Left lung (tissue), 10 donors: ENCODE results near the gene ADORA2B. TPM values are rescaled to one million over a fixed set of nuclear protein-coding genes. Genes with fewer than 3 reads are reported as not detected.

Experiments used
- ATAC-seq: fragments of 200-7000 bp; cut with Tn5 transposase; one replicate; pipeline ENCODE4 v1.9.1; 2020; ENCODE audit warnings: moderate library complexity
- DNase-seq, 4 donors: peaks; one replicate each; pipeline ENCODE4 v3.0.0-alpha.2; 2013 to 2020
- H3K27ac ChIP-seq, 2 donors: fragments of 200-600 bp; sonication (generic) in 1 of 2; one replicate each; pipeline versions ENCODE4 v1.5.0 to v1.8.0; 2020 to 2021
- H3K27me3 ChIP-seq, 2 donors: fragments of 200-600 bp; sonication (generic) in 1 of 2; one replicate each; pipeline versions ENCODE4 v1.5.0 to v1.8.0; 2020 to 2021
- H3K36me3 ChIP-seq, 2 donors: fragments of 200-600 bp; sonication (generic) in 1 of 2; one replicate each; pipeline versions ENCODE4 v1.5.0 to v1.8.0; 2020 to 2021
- H3K4me1 ChIP-seq, 2 donors: fragments of 200-600 bp; one replicate each; pipeline ENCODE4 v1.8.0; 2021
- H3K4me3 ChIP-seq, 2 donors: fragments of 200-600 bp; sonication (generic) in 1 of 2; one replicate each; pipeline versions ENCODE4 v1.5.0 to v1.8.0; 2020 to 2021; ENCODE audit warnings: mild to moderate bottlenecking in 1 of 2
- H3K9me3 ChIP-seq, 2 donors: fragments of 200-600 bp; sonication (generic) in 1 of 2; one replicate each; pipeline versions ENCODE4 v1.5.0 to v1.8.0; 2020 to 2021
- CTCF ChIP-seq, 2 donors: fragments of 200-600 bp; sonication (generic) in 1 of 2; IDR thresholded peaks; one replicate each; pipeline versions ENCODE4 v1.5.0 to v1.8.0; 2021; ENCODE audit warnings: antibody characterized with exemption in 2 of 2
- intact Hi-C, 2 donors: fragments of 100-400 bp; cut with DNase I; formaldehyde crosslinking; loops; one replicate each; pipeline versions ENCODE4 v1.11.2 to v1.14.2; 2022
- polyA plus RNA-seq, 6 donors: library from polyadenylated mRNA; unstranded; fragments of 120-200 nt; gene quantifications; one replicate each; pipeline ENCODE4 v1.2.1, GENCODE V29; 2013; ENCODE audit not compliant: insufficient read length in 6 of 6
- total RNA-seq, 2 donors: library from RNA; stranded (reverse); fragmentation: NEBNext Ultra II Directional; extraction: Animal tissue kit (Norgen Biotek cat#: 25700); gene quantifications; one replicate each; pipeline ENCODE4 v1.2.1, GENCODE V29; 2021
- donor health status: DM: no; HTN: yes; CAD: no.
- donor health status: DM: no; HTN: no; CAD: no.

Gene ADORA2B
- total and polyA plus RNA-seq, 8 donors = 2.3 to 12.2 (median 6.3) TPM

GRCh38 chr17:15999974-16000827 is 55.3 kb downstream of the ADORA2B start:
- Histone ChIP-seq H3K27ac (peak overlapping the region; percentile 94 to 98), H3K4me1 (peaks cover 13 to 60% of the 10 kb centered on the region in 2 donors), H3K36me3 (peaks cover 3 to 42% of the 10 kb centered on the region in 2 donors), H3K27me3 (no peaks in the 10 kb centered on the region), H3K9me3 (no peaks in the 10 kb centered on the region), H3K4me3 (peak overlapping the region; percentile 65 to 86)
- DNase-seq (peak in 2 of 4 donors; percentile 36 to 55), ATAC-seq (peak; percentile 50)
- intact Hi-C loops = no loop called here
- no peak for TF ChIP-seq CTCF (IDR thresholded peaks at IDR 0.05)

GRCh38 chr17:16001226-16001897 is 56.4 kb downstream of the ADORA2B start:
- H3K27ac ChIP-seq = peak overlapping the region in 1 of 2 donors; percentile 33
- DNase-seq (no peak), ATAC-seq (no peak)
- H3K9me3 ChIP-seq = no peaks in the 10 kb centered on the region
- peaks cover 13 to 50% of the 10 kb centered on the region in 2 donors for H3K4me1 ChIP-seq
- intact Hi-C loops = no loop called here
- no peak for TF ChIP-seq CTCF (IDR thresholded peaks at IDR 0.05)
- peaks cover 3 to 54% of the 10 kb centered on the region in 2 donors for H3K36me3 ChIP-seq
- no peaks in the 10 kb centered on the region for H3K27me3 ChIP-seq
- peak overlapping the region; percentile 65 to 86 for H3K4me3 ChIP-seq

GRCh38 chr17:16002708-16003260 is 57.9 kb downstream of the ADORA2B start:
- H3K27ac ChIP-seq = peak overlapping the region in 1 of 2 donors; percentile 0
- no peak for ATAC-seq
- no peak overlapping the region for H3K4me3 ChIP-seq
- no peaks in the 10 kb centered on the region for H3K27me3 ChIP-seq
- H3K4me1 ChIP-seq = peaks cover 13 to 41% of the 10 kb centered on the region in 2 donors
- DNase-seq = no peak
- peaks cover 3 to 66% of the 10 kb centered on the region in 2 donors for H3K36me3 ChIP-seq
- H3K9me3 ChIP-seq = no peaks in the 10 kb centered on the region
- intact Hi-C loops = no loop called here
- TF ChIP-seq CTCF (IDR thresholded peaks at IDR 0.05) = no peak

GRCh38 chr17:16003841-16004240 is 58.9 kb downstream of the ADORA2B start:
- H3K4me1 ChIP-seq = peaks cover 7 to 33% of the 10 kb centered on the region in 2 donors
- intact Hi-C loops = no loop called here
- peaks cover 3 to 76% of the 10 kb centered on the region in 2 donors for H3K36me3 ChIP-seq
- H3K27ac ChIP-seq = peak overlapping the region; percentile 0 to 21
- no peaks in the 10 kb centered on the region for H3K27me3 ChIP-seq
- no peak for TF ChIP-seq CTCF (IDR thresholded peaks at IDR 0.05)
- H3K9me3 ChIP-seq = no peaks in the 10 kb centered on the region
- ATAC-seq = no peak
- no peak overlapping the region for H3K4me3 ChIP-seq
- no peak for DNase-seq

- Histone ChIP-seq H3K27ac (peak overlapping the region in 1 of 2 donors; percentile 59), H3K36me3 (peaks cover 3 to 94% of the 10 kb centered on the region in 2 donors), H3K4me1 (peaks cover 3 to 31% of the 10 kb centered on the region in 2 donors), H3K9me3 (no peaks in the 10 kb centered on the region), H3K27me3 (no peaks in the 10 kb centered on the region), H3K4me3 (no peak overlapping the region)
- intact Hi-C loops = no loop called here
- DNase-seq = no peak
- no peak for TF ChIP-seq CTCF (IDR thresholded peaks at IDR 0.05)
- no peak for ATAC-seq
These were observed 60.7 kb downstream of the ADORA2B start for GRCh38 chr17:16005636-16006035.
